Measurements from ENCODE around the gene ODAD2.

DNA sequence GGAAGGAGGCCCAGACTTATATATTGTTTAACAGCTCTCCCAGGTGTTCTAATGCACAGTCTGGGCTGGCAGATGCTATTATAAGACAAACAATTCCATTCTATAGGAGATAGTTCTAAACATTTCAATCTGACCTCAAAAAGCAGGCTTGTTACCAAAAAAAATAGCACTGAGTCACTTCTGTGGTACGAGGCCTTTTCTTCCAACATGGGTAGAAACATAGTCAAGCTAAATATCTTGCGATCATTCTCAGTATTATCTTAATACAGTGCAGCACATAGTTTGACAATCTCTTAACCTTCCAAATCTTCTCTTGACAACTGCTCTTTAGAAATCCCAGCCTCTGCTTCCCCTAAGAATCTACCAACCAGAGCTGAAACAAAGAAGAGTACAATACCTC lies 206.7 kb downstream of the ODAD2 start:
- TF ChIP-seq, protein P1, sequence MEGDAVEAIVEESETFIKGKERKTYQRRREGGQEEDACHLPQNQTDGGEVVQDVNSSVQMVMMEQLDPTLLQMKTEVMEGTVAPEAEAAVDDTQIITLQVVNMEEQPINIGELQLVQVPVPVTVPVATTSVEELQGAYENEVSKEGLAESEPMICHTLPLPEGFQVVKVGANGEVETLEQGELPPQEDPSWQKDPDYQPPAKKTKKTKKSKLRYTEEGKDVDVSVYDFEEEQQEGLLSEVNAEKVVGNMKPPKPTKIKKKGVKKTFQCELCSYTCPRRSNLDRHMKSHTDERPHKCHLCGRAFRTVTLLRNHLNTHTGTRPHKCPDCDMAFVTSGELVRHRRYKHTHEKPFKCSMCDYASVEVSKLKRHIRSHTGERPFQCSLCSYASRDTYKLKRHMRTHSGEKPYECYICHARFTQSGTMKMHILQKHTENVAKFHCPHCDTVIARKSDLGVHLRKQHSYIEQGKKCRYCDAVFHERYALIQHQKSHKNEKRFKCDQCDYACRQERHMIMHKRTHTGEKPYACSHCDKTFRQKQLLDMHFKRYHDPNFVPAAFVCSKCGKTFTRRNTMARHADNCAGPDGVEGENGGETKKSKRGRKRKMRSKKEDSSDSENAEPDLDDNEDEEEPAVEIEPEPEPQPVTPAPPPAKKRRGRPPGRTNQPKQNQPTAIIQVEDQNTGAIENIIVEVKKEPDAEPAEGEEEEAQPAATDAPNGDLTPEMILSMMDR (IDR thresholded peaks at IDR 0.05; ENCODE audit: low read length) = no peak
- no peak for TF ChIP-seq EZH2phosphoT487 (IDR thresholded peaks at IDR 0.05; ENCODE audit: low read length)
- no peak for TF ChIP-seq EZH2 (optimal IDR thresholded peaks at IDR 0.05; ENCODE audit: low read depth, low read length)
